Measurements from ENCODE around the gene NUP214.

The NUP214 gene

DNA sequence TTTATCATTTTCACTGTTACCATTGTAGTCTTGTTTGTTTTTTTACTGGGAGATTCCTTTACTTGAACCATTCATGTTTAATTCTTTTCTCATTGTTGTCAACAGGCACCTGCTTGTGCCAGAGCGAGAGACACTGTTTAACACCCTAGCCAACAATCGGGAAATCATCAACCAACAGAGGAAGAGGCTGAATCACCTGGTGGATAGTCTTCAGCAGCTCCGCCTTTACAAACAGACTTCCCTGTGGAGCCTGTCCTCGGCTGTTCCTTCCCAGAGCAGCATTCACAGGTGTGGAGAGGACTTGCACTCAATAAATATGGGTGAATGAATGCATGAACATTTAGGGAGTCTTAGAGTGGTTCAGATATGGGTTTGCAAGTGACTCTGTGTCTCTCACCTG is 37.5 kb downstream of the NUP214 start:
- H3K4me1 ChIP-seq = no peaks in the 10 kb centered on the region
- TF ChIP-seq, protein P1, sequence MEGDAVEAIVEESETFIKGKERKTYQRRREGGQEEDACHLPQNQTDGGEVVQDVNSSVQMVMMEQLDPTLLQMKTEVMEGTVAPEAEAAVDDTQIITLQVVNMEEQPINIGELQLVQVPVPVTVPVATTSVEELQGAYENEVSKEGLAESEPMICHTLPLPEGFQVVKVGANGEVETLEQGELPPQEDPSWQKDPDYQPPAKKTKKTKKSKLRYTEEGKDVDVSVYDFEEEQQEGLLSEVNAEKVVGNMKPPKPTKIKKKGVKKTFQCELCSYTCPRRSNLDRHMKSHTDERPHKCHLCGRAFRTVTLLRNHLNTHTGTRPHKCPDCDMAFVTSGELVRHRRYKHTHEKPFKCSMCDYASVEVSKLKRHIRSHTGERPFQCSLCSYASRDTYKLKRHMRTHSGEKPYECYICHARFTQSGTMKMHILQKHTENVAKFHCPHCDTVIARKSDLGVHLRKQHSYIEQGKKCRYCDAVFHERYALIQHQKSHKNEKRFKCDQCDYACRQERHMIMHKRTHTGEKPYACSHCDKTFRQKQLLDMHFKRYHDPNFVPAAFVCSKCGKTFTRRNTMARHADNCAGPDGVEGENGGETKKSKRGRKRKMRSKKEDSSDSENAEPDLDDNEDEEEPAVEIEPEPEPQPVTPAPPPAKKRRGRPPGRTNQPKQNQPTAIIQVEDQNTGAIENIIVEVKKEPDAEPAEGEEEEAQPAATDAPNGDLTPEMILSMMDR (IDR thresholded peaks at IDR 0.05) = no peak
- H3K27me3 ChIP-seq = no peaks in the 10 kb centered on the region
- no peak for DNase-seq
- H3K36me3 ChIP-seq = peaks cover 71 to 88% (median 78%) of the 10 kb centered on the region in 3 donors
- no peaks in the 10 kb centered on the region for H3K9me3 ChIP-seq
- H3K4me3 ChIP-seq = no peak overlapping the region
- no peak overlapping the region for H3K27ac ChIP-seq
- intact Hi-C loops (cut with DNase I; ENCODE audit: low total_unique reads) = loop anchor here (2.0 to 5.0 kb wide), 2 partner anchors 32 to 304 kb away; no protein-coding TSS in a partner anchor

DNA sequence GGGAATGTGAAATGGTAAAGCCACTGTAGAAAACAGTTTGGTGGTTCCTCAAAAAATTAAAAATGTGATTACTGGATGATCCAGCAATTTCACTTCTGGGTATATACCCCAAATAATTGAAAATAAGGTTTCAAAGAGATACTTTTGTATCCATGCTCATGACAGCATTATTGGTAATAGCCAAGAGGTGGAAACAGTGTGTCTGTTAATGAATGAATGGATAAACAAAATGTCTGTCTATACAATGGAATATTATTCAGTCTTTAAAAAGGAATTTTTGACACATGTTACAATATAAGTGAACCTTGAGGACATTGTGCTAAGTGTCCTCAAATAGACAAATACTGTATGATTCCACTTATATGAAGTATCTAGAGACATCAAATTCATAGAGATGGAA is 40.1 kb downstream of the NUP214 start:
- Histone ChIP-seq H3K36me3 (peaks cover 48 to 74% (median 52%) of the 10 kb centered on the region in 3 donors), H3K27me3 (no peaks in the 10 kb centered on the region), H3K4me1 (no peaks in the 10 kb centered on the region), H3K9me3 (no peaks in the 10 kb centered on the region), H3K4me3 (no peak overlapping the region), H3K27ac (no peak overlapping the region)
- DNase-seq = no peak
- intact Hi-C loops (cut with DNase I; ENCODE audit: low total_unique reads) = no loop called here
- TF ChIP-seq, protein P1 (IDR thresholded peaks at IDR 0.05) = no peak

DNA sequence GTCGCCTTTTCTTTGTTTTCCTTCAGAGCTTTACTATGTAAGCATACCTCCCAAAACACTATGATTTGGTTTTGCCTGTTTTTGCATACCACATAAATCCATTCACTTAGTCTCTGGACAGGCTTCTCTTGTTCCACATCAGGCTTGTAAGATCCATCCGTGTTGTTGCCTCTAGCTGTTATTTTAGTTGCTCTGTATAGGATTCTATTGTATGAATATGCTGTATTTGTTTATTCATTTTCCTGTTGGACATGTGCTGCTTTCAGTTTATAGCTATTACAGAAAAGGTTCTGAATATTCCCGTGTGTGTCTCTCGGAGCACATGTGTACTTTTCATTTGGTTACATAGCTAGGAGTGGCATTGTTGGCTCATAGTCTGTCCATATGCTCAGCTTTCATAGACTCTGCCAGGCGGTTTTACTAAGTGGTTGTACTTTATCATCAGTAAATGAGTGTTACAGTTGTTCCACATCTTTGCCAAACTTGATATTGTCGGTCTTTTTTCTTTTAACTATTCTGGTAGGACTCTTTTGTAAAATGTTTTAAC is 41.8 kb downstream of the NUP214 start:
- TF ChIP-seq, protein P1 (IDR thresholded peaks at IDR 0.05) = no peak
- Histone ChIP-seq H3K9me3 (no peaks in the 10 kb centered on the region), H3K27ac (no peak overlapping the region), H3K36me3 (peaks cover 39 to 69% (median 41%) of the 10 kb centered on the region in 3 donors), H3K4me1 (no peaks in the 10 kb centered on the region), H3K27me3 (no peaks in the 10 kb centered on the region), H3K4me3 (no peak overlapping the region)
- intact Hi-C loops (cut with DNase I; ENCODE audit: low total_unique reads) = no loop called here
- DNase-seq = no peak

DNA sequence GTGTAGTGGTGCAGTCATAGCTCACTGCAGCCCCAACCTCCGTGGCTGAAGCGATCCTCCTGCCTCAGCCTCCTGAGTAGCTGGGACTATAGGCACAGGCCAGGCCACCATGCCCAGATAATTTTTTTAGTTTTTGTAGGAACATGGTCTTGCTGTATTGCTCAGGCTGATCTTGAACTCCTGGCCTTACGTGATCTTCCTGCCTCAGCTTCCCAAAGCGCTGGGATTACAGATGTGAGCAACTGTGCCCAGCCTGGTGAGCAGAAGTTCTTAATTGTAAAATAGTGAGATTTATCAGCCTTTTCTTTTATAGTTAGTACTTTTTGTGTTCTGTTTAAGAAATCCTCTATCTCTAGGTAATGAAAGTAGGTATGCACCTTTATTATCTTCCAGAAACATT is 42.5 kb downstream of the NUP214 start:
- no peaks in the 10 kb centered on the region for H3K4me1 ChIP-seq
- no peaks in the 10 kb centered on the region for H3K27me3 ChIP-seq
- H3K4me3 ChIP-seq = no peak overlapping the region
- intact Hi-C loops (cut with DNase I; ENCODE audit: low total_unique reads) = no loop called here
- peaks cover 32 to 61% (median 34%) of the 10 kb centered on the region in 3 donors for H3K36me3 ChIP-seq
- no peaks in the 10 kb centered on the region for H3K9me3 ChIP-seq
- DNase-seq = no peak
- TF ChIP-seq, protein P1 (IDR thresholded peaks at IDR 0.05) = no peak
- no peak overlapping the region for H3K27ac ChIP-seq

DNA sequence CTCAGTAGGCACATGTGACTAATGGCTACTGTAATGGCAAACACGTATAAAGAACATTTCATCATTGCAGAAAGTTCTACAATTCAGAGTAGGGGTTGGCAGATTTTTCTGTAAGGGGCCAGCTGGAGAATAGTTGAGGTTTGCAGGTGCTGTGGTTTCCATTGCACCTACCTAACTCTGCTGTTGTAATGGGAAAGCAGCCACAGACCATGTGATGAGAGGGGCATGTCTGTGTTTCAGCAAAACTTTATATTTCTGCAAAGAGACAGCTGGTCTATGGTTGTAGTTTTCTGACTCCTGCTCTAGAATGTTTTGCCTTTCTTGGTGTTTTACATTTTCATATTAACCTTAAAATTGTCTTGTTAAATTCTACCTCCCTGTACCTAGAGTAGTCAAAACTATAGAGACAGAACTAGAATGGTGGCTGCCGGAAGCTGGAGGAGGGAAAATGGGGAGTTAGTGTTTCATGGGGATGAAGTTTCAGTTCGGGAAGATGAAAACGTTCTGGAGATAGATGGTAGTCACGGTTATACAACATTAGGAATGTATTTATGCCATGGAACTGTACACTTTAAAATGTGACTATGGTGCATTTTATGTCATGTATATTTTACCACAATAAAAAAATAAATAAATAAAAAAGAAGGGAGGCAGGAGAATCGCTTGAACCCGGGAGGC is 44.3 kb downstream of the NUP214 start:
- TF ChIP-seq, protein P1 (IDR thresholded peaks at IDR 0.05) = no peak
- no peak overlapping the region for H3K27ac ChIP-seq
- no peaks in the 10 kb centered on the region for H3K4me1 ChIP-seq
- peaks cover 19 to 59% (median 26%) of the 10 kb centered on the region in 3 donors for H3K36me3 ChIP-seq
- no peak overlapping the region for H3K4me3 ChIP-seq
- H3K27me3 ChIP-seq = no peaks in the 10 kb centered on the region
- DNase-seq = no peak
- no peaks in the 10 kb centered on the region for H3K9me3 ChIP-seq
- intact Hi-C loops (cut with DNase I; ENCODE audit: low total_unique reads) = no loop called here
